Measurements from ENCODE around the gene KIAA1755. TPM values are rescaled to one million over a fixed set of nuclear protein-coding genes. Genes with fewer than 3 reads are reported as not detected.

Gene KIAA1755
- total RNA-seq, 1 donor from 2014 or later = 1.6 TPM

GRCh38 chr20:38222923-38223742, 37.4 kb downstream of the KIAA1755 start:
- Mint-ChIP-seq H3K27ac (ENCODE audit: unreplicated experiment) (no peak overlapping the region), H3K27me3 (ENCODE audit: unreplicated experiment) (no peaks in the 10 kb centered on the region), H3K4me3 (ENCODE audit: unreplicated experiment) (no peak overlapping the region), H3K36me3 (ENCODE audit: unreplicated experiment) (no peaks in the 10 kb centered on the region), H3K9me3 (ENCODE audit: unreplicated experiment) (no peaks in the 10 kb centered on the region), H3K4me1 (ENCODE audit: low read depth, unreplicated experiment) (peaks cover under 1% of the 10 kb centered on the region)
- TF ChIP-seq, protein P1, sequence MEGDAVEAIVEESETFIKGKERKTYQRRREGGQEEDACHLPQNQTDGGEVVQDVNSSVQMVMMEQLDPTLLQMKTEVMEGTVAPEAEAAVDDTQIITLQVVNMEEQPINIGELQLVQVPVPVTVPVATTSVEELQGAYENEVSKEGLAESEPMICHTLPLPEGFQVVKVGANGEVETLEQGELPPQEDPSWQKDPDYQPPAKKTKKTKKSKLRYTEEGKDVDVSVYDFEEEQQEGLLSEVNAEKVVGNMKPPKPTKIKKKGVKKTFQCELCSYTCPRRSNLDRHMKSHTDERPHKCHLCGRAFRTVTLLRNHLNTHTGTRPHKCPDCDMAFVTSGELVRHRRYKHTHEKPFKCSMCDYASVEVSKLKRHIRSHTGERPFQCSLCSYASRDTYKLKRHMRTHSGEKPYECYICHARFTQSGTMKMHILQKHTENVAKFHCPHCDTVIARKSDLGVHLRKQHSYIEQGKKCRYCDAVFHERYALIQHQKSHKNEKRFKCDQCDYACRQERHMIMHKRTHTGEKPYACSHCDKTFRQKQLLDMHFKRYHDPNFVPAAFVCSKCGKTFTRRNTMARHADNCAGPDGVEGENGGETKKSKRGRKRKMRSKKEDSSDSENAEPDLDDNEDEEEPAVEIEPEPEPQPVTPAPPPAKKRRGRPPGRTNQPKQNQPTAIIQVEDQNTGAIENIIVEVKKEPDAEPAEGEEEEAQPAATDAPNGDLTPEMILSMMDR (IDR thresholded peaks at IDR 0.05; ENCODE audit: partially characterized antibody, unreplicated experiment) = no peak
- no peak for DNase-seq

DNA sequence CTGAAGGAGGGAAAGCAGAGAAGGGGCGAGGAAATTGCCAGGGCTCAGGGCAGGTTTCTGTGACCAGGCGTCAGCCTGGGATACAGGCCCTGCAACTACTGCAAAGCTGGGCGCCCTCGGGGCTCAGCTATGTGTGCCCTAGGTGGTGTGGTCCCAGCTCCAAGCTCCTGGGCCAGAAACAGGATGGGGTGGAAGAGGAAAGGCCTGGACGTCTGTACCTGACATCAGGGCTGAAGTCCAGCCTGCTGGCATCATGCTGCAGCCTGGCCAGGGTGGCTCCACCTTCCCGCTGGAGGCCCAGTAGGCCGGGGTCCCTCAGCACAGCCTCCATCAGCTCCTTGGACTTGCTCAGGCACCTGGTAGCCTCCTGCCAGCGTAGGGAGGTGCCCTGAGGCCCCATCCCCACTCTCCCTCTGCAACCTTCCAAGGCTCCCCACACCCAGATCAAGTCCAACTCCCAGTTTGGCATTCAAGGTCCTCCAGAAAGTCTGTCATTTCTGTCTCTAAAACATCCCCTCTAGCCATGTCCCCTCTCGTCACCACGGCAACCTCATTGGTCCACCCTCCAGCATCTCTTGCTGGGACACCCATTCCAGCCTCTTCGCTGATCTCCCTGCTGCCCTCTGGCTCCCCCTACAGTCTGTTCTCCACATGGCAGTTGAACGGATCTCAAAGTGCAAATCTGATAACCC, 38.2 kb downstream of the KIAA1755 start:
- no peak overlapping the region for H3K4me3 Mint-ChIP-seq (ENCODE audit: unreplicated experiment)
- DNase-seq = peak; percentile 87
- H3K4me1 Mint-ChIP-seq (ENCODE audit: low read depth, unreplicated experiment) = peaks cover 4% of the 10 kb centered on the region
- peaks cover 2% of the 10 kb centered on the region for H3K27me3 Mint-ChIP-seq (ENCODE audit: unreplicated experiment)
- no peaks in the 10 kb centered on the region for H3K9me3 Mint-ChIP-seq (ENCODE audit: unreplicated experiment)
- no peaks in the 10 kb centered on the region for H3K36me3 Mint-ChIP-seq (ENCODE audit: unreplicated experiment)
- TF ChIP-seq, protein P1 (IDR thresholded peaks at IDR 0.05; ENCODE audit: partially characterized antibody, unreplicated experiment) = peak; percentile 81
- H3K27ac Mint-ChIP-seq (ENCODE audit: unreplicated experiment) = no peak overlapping the region

DNA sequence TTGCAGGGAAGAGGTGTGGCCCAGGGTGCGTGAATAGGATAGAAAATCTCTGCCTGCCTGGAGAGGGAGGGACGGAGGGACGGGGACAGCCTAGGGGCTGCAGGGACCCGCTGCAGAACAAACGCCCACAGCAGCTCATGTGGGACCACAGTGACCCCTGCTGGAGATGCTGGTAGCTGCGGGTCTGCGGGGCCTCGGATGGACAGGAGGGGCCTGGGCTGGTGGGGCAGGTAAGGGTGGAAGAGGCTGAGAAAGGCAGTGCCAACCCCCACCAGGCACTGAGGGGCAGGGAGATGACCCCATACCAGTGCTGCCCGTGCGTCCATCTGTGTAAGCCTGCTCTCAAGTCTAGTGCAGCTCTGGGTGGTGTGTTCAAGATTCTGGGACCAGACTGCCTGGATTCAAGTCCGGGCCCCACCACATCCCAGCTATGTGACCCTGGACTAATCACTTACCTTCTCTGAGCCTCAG, 39.4 kb downstream of the KIAA1755 start:
- H3K9me3 Mint-ChIP-seq (ENCODE audit: unreplicated experiment) = no peaks in the 10 kb centered on the region

DNA sequence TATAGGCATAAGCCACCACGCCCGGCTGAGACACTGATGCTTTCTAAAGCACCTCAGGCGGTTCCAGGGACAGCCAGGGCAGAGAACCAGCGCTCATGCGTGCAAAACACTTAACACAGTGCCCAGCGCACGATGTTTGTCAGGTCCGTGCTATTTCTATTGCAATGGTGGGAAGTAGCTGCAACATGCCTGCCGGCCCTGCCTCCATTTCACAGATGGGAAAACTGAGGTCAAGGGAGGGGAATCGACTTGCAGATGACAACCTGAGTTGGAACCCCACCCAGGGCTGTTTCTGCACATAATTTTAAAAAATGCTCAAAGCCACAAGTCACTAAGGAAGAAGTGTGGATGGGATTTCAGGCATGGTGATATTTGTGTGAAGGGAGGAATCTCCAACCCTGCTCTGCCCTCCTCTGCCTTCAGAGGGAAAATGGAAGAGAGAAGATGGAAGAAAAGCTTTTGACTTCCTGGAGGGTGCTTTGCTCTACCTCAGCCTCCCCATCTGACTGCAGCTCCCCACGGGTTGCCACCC, 39.9 kb downstream of the KIAA1755 start:
- DNase-seq = no peak
- no peaks in the 10 kb centered on the region for H3K9me3 Mint-ChIP-seq (ENCODE audit: unreplicated experiment)
- peaks cover 2% of the 10 kb centered on the region for H3K27me3 Mint-ChIP-seq (ENCODE audit: unreplicated experiment)
- TF ChIP-seq, protein P1 (IDR thresholded peaks at IDR 0.05; ENCODE audit: partially characterized antibody, unreplicated experiment) = no peak
- H3K4me1 Mint-ChIP-seq (ENCODE audit: low read depth, unreplicated experiment) = peaks cover 4% of the 10 kb centered on the region
- H3K27ac Mint-ChIP-seq (ENCODE audit: unreplicated experiment) = no peak overlapping the region
- no peaks in the 10 kb centered on the region for H3K36me3 Mint-ChIP-seq (ENCODE audit: unreplicated experiment)
- peak overlapping the region; percentile 25 for H3K4me3 Mint-ChIP-seq (ENCODE audit: unreplicated experiment)

More for the DNA sequence above, 39.4 kb downstream of the KIAA1755 start:
- H3K27me3 Mint-ChIP-seq (ENCODE audit: unreplicated experiment) = peaks cover 2% of the 10 kb centered on the region
- H3K4me1 Mint-ChIP-seq (ENCODE audit: low read depth, unreplicated experiment) = peaks cover 4% of the 10 kb centered on the region
- H3K27ac Mint-ChIP-seq (ENCODE audit: unreplicated experiment) = no peak overlapping the region
- peak; percentile 95 for DNase-seq
- no peaks in the 10 kb centered on the region for H3K36me3 Mint-ChIP-seq (ENCODE audit: unreplicated experiment)
- TF ChIP-seq, protein P1 (IDR thresholded peaks at IDR 0.05; ENCODE audit: partially characterized antibody, unreplicated experiment) = peak; percentile 88
- peak overlapping the region; percentile 25 for H3K4me3 Mint-ChIP-seq (ENCODE audit: unreplicated experiment)
